T follicular helper cell (primary cell): ENCODE data around the gene GRK1.

Source experiments
- DNase-seq: peaks from one replicate; pipeline ENCODE4 v3.0.0-alpha.2; 2020; ENCODE audit warnings: low read depth

Gene GRK1

GRCh38 chr13:113632706-113633484 lies 34.1 kb upstream of the GRK1 start:
- no peak for DNase-seq

- DNase-seq: no peak
Measured at GRCh38 chr13:113633485-113633873, 33.5 kb upstream of the GRK1 start.

- no peak for DNase-seq
Measured at GRCh38 chr13:113634279-113635047, 32.6 kb upstream of the GRK1 start.

DNA sequence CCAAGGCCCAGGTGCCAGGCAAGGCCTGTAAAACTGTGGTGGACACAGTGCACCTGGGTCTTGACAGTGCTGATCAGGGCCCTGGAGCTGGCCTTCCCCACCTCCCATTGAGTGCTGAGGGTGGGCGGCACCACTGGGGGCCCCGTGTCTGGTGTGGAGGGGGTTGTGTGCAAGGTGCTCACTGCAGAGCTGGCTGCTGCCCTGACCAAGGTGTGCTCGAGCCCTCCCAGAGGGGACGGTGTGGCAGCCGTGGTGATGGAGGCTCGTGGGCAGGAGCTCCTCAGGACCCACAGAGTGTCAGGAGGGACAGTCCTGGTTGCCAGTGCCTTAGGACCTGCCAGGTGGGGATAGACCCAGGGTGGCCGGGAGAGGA lies 32.0 kb upstream of the GRK1 start:
- DNase-seq: no peak

DNA sequence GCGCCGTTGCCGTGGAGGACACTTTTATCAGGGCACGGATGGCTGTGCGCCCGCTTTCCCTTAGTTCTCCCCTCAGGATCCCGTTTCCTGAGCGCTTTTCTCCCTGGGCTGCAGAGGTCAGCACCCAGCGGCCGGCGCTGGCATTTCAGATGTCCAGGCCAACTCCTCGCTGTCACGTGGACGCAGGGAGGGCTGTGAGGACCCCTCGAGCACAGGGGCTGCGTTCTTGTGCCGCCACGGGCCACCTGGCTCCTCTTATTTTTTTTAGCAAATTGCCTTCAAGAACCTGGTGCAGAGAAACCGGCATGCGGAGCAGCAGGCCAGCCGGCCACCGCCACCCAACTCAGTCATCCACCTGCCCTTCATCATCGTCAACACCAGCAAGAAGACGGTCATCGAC lies 31.3 kb upstream of the GRK1 start:
- DNase-seq: no peak

- DNase-seq: no peak
Measured at GRCh38 chr13:113636266-113636963, 30.6 kb upstream of the GRK1 start.

DNA sequence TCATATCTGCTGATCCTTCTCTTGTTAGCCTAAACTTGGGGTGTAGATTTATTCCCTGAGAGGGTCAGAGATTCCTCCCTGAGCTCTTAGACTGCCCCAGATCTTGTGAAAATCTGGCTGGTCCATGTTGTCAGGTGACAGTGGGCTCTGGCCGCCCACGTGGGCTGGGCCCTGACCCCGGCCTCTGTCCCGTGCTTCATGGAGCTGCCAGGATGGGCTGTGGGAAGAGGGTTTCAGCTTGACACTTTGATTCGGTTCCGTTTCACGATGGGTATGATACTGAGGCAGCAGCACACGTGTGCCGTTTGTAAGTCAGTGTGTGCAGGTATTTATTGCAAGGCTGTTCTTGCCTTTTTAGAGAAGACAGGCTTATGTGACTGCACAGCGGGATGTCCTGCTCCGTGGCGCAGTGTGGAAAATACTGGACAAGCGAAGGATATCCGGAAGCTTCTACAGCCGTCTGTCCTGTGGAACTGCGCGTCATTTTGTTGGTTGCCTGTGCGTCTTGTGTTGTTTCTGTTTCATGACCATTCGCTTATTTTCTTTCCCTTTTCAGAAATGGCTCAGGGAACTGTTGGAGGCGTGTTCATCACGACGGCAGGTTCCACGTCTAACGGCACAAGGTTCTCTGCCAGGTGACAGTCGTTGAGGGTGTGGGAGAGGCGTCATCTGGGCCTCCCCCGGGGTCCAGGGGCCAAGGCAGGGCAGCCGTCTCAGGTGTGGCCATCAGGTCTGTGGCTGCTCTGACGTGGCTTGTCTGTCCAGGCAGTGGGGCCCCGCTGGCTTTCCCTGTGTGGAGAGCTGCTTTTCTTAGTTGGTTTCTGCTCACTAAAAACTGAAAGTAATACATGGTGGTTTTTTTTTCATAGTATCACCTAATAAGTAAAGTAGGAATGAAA lies 29.5 kb upstream of the GRK1 start:
- DNase-seq: no peak

DNA sequence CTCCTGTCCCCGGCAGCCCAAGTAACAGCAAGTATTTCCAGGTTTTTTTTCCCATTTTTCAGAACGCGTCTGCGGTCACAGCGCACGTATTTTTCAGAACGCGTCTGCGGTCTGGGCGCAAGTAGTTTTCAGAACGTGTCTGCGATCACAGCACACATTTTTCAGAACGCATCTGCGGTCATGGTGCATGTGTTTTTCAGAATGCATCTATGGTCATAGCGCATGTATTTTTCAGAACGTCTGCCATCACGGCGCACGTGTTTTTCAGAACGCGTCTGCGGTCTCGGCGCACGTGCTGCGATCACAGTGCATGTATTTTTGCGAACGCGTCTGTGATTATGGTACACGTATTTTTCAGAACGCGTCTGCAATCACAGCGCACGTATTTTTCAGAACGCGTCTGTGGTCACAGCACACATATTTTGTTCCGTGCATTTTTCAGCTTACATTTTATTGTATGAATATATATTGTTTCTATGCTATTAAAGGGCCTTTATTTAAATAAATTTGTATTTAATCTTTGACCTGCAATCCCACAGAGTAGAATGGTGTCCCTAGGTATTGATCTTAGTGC lies 28.8 kb upstream of the GRK1 start:
- no peak for DNase-seq

GRCh38 chr13:113638806-113639205 lies 28.2 kb upstream of the GRK1 start:
- DNase-seq: no peak

GRCh38 chr13:113639616-113640262 lies 27.3 kb upstream of the GRK1 start:
- no peak for DNase-seq

- DNase-seq: no peak
Measured at GRCh38 chr13:113641426-113641825, 25.6 kb upstream of the GRK1 start.

- DNase-seq: no peak
Measured at GRCh38 chr13:113642563-113642962, 24.5 kb upstream of the GRK1 start.

- DNase-seq: no peak
Measured at GRCh38 chr13:113643593-113643992, 23.4 kb upstream of the GRK1 start.

- DNase-seq: no peak
Measured at GRCh38 chr13:113644800-113645199, 22.2 kb upstream of the GRK1 start.

DNA sequence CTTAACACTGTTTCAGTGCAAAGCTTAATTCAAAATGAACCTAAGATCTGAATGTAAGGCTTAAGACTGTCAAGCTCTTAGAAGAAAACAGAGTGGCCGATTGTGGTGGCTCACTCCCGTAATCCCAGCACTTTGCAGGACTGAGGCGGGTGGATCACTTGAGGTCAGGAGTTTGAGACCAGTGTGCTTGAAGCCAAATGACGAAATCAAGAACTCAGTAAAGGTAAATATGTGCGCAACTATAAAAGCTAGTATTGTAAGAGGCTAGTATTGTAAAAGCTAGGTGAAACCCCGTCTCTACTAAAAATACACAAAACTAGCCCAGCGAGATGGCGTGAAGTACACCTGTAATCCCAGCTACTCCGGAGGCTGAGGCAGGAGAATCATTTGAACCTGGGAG lies 21.7 kb upstream of the GRK1 start:
- DNase-seq: no peak

- no peak for DNase-seq
Measured at GRCh38 chr13:113646376-113646775, 20.6 kb upstream of the GRK1 start.

GRCh38 chr13:113646921-113647340 lies 20.1 kb upstream of the GRK1 start:
- DNase-seq: no peak

GRCh38 chr13:113647351-113648215 lies 19.4 kb upstream of the GRK1 start:
- no peak for DNase-seq

DNA sequence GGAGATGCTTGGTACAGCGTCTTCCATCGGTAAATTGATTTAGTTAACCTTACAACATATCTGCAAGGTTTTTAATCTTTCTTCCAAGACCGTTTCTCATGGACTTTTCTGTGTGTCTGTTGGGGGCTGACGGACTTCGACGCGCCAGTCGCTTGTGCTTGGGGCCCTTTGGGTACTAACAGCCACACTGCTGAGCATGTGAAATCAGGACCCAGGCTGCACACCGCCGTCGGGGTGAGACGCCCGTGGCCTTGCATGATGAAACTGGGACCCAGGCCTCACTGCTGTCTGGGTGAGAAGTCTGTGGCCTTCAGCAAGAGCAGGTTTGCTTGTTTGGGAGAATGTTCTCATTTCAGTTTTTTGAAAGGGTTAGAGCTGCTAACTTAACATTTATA lies 18.8 kb upstream of the GRK1 start:
- DNase-seq: no peak

- no peak for DNase-seq
Measured at GRCh38 chr13:113649212-113649611, 17.8 kb upstream of the GRK1 start.
